ENCODE data around the gene PIGV.
"Not testable (repeated sequence)": the region's sequence is repeated elsewhere in the genome, so short reads cannot be mapped to it uniquely, and the experiment has no call there.

DNA sequence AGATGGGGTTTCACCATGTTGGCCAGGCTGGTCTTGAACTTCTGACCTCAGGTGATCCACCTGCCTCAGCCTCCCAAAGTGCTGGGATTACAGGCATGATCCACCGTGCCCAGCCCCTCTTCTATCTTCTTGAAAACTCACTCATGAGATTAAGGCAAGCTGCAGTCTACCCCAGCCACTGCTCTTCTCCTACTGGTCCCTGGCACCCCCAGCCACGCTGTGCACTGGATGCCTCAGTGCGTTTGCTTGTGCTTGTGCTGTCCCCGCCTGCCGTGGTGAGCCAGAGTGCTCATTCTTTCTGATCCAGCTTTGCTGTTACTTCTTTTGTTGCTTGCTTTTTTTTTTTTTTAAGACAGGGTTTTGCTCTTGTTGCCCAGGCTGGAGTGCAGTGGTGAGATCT is 49.9 kb downstream of the PIGV start:
- TF ChIP-seq, protein P1, sequence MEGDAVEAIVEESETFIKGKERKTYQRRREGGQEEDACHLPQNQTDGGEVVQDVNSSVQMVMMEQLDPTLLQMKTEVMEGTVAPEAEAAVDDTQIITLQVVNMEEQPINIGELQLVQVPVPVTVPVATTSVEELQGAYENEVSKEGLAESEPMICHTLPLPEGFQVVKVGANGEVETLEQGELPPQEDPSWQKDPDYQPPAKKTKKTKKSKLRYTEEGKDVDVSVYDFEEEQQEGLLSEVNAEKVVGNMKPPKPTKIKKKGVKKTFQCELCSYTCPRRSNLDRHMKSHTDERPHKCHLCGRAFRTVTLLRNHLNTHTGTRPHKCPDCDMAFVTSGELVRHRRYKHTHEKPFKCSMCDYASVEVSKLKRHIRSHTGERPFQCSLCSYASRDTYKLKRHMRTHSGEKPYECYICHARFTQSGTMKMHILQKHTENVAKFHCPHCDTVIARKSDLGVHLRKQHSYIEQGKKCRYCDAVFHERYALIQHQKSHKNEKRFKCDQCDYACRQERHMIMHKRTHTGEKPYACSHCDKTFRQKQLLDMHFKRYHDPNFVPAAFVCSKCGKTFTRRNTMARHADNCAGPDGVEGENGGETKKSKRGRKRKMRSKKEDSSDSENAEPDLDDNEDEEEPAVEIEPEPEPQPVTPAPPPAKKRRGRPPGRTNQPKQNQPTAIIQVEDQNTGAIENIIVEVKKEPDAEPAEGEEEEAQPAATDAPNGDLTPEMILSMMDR (IDR thresholded peaks at IDR 0.05) = not testable (repeated sequence)
- not testable (repeated sequence) for TF ChIP-seq ZFX (IDR thresholded peaks at IDR 0.05; ENCODE audit: borderline replicate concordance)
